HuH-7.5 (cell line): Measurements from ENCODE around the gene GRK3.

ENCODE experiments used
- DNase-seq: peaks from one replicate; pipeline ENCODE4 v3.0.0; 2011; ENCODE audit warnings: low spot score

GRK3 gene

DNA sequence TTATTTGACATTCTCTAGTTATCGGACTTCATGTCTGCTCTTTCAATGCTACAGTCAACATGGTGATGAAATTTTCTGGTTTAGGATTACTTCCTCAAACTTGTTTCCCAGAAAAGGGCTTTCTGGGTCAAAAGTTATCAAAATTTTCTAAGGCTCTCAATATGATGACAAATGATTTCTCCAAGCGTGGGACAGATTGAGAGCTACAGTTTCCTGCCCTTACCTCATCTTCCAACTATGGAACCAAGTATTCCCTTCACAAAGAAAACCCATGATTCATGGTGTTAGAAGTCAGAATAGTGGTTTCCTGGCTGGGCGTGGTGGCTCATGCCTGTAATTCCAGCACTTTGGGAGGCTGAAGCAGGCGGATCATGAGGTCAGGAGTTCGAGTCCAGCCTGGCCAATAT lies 195.4 kb downstream of the GRK3 start:
- DNase-seq, result peak; percentile 35

DNA sequence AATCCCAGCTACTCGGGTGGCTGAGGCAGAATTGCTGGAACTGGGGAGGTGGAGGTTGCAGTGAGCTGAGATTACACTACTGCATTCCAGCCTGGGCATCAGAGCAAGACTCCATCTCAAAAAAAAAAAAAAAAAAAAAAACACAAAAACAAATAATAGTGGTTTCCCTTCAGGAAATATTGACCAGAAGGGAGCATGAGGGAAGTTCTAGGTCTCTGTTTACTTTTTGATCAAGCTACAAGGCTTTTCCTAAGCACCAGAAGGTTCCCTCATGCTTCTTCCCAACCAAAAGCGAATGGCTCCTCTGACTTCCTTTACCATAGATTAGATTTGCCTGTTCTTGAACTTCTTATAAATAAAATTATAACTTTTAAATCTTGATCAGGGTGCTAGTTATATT lies 195.8 kb downstream of the GRK3 start:
- no peak for DNase-seq

DNA sequence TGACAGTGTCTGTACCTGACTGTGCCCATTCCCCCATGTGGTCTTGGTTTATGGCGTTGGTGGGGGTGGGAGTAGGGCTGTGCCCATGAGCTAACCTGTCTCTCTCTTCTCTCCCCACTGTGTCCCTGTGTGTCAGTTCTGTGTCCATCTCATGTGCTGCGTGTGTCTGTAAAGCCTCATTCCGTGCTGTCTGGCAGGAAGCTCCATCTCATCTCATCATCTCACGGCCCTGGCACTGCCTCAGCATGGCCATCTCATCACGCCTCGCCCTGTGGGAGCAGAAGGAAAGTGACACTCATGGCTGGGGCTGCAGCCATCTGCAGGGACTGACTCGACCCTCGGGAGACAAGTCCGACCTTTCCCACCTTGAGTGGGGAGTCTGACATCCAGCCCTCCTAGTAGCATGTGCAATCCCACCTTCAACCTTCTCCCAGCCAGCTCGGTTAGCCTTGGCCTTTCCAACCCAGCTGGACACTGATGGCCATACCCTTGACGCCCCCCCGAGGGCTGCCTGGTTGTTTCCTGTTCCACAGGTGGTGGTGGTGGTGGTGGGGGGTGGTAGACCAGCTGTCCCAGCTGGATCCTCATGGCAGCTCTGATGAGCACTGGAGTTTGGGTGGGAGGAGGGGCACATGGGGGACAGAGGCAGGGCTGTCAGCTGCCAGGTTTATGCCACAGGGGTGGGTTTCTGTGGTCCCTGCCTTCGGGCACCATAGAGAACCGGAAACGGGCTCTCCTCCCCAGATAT lies 196.5 kb downstream of the GRK3 start:
- DNase-seq, result no peak

DNA sequence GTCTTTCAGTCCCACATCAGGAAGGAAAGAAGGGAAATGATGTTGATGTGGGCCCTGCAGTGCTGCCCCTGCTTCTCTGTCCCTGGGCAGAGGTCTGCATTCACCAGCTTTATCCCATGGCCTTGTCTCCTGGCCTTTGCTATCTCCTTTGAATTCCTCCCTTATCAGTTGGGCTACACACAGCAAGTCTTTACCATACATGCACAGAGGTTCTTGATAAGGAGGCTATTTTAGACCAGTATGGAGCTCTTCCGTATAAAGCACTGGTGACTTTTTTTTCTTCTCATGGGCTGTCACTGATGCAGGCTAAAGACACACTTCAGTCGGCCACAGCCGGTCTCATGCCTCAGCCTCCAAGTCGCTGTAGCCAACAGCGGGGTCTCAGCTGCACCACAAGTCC lies 197.7 kb downstream of the GRK3 start:
- peak; percentile 35 for DNase-seq

DNA sequence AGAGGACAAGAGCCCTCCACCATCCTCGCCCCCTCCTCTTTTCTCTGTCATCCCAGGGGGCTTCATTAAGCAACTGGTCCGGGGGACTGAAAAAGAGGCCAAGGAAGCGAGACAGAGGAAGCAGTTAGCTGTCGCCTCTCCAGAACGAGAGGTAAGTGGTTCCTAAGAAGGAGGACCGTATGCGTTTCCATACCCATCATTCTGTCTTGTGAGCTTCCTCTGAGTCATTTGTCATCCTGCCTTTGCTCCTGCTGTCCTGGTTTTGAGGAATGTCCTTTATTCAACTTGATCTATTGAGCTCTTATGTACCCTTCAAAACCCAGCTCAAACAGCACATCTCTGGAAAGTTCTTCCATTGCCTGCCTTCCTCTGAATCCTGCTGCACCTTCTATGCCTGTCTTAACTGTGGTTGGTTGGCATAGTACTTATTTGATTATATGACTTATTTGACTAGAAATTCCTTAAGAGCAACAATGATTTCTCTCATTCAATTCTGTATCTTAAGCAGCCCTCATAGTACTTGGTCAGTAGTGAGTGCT lies 198.8 kb downstream of the GRK3 start:
- no peak for DNase-seq

DNA sequence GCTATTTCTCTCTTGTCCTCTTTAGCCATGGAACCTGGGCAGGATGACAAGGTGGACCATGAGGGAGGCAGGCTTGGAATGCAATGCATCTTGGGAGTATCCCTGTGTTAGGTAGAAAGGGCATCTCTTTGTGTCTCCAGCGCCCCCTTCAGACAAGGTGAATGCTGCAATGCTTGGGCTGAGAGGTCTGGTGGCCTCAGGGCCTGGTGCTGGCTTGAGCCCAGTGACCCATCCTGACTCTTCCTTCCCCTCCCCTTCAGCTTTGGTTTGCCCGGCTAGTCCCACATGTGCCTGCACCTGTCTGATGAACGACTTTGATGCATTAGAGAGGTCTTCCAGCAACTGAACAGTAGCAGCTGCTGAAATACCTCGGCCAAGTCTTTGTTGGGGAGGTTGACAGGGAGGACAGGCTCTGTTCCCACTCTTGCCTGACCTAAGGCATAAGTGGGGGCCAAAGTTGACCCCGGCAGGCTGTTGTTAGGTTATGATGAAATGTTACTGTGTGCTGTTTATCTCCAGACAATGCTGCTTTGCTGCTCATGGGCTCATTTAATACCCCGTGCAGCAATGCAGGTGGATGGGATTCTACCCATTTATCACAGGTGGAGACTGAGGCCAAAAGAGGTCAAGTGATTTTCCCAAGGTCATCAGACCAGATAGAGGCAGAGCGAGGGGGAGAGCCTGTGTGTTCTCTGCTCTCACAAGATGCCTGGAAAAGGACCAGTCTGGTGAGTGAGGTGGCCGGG lies 200.0 kb downstream of the GRK3 start:
- no peak for DNase-seq

DNA sequence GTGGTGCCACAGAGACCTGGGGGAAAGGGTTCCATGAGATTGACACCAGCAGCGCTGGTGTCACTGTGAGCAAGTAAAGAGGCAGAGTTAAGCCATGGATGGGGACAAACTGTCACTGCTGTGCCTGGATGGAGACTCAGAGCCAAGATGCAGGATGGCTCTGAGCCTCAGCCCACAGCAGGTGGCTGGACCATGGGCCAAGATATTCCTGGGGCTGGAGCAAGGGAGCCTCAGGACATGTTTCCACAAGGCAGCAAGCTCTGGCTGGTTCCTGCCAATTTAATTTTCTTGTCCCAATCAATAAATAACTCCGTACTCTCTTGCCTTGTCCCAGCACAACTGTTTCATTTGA lies 200.5 kb downstream of the GRK3 start:
- no peak for DNase-seq

DNA sequence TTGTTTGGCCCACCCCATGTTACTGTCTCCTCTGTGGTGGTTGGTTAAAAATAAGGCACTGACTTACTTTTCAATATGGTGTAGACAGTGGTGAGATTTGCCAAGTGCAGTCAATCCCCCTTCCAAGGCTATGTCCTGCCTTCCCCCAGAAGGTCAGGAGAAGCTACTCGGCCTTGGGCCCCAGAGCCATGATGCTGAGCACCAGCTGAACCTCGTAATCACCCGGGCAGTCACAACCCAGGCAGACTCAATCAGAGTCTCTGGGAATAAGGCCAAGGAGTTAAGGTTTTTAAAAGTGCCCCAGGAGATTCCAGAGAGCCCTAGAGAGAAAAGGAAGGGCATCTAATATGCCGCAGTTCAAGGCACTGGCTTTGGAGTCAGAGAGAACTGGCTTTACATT lies 201.3 kb downstream of the GRK3 start:
- DNase-seq, result no peak

DNA sequence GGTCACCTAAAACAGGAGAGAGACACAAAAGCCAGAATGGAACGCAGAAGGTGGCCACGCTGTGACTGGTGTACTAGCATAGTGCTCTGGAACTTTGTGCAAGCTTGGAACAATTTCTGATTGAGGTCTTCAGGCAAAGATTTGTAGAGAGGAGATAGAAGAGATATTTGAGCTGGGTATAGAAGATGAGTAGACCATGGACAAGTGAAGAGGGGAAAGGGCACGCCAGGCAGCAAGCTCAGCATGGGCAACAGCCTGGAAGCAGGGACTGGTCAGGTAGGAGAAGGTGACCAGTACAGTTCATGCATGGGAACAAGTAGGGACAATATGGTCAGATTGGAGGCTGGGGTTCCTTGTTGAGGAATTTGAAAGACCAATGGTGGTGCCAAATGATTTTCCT lies 201.9 kb downstream of the GRK3 start:
- no peak for DNase-seq

DNA sequence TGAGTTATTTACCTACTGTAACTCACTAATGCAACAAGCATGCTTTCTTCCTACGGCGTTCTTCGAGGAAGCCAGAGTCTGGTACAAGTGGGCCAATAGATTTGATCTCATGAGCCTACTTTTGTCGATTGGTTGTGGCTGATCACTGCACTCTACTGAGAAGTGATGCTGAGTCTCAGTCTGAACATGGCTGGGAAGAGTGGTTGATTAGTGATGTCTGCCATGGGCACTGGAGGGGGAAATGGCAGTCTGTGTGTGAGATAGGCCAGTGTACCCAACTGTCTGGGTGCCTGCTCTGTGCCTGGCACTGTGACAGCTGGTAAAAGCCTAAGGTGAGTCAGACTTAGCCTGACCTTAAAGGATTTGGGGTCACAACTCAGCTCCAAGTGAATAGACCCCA lies 205.9 kb downstream of the GRK3 start:
- DNase-seq, result no peak

DNA sequence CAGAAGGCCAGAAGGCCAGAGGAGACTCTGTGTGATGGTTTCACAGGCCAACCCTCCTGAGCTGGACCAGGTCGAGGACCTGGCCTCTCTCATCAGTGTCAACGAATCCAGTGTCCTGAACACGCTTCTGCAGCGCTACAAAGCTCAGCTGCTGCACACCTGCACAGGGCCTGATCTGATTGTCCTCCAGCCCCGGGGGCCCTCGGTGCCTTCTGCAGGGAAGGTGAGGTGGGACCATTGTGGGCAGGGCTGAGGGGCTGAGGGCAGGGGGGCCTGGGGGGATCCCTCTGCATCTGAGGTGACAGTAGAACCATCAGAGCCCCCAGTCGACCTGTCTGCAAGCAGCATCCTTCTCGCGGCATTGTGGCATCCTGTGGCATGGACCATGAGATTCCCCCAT lies 207.8 kb downstream of the GRK3 start:
- no peak for DNase-seq

DNA sequence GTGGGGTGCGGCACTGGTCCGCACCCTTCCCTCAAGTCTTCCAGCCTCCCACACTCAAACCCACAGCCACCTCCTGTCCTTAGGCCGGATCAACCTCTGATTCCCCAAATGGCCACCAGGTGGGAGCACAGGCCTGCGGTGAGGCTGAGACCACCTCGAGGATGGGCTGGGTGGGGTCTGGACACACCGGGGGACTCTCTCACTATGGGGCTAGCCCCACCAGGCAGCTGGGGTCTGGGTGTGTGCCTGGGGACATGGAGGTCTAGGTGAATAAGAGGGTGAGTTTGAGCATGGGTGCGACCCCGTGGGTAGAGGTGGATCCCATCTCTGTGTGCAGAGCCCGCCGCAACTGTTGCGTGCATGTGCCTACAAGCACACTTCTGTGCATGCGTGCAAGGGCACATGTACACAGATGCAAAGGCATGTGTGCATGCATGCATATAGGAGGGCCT lies 210.1 kb downstream of the GRK3 start:
- no peak for DNase-seq

DNA sequence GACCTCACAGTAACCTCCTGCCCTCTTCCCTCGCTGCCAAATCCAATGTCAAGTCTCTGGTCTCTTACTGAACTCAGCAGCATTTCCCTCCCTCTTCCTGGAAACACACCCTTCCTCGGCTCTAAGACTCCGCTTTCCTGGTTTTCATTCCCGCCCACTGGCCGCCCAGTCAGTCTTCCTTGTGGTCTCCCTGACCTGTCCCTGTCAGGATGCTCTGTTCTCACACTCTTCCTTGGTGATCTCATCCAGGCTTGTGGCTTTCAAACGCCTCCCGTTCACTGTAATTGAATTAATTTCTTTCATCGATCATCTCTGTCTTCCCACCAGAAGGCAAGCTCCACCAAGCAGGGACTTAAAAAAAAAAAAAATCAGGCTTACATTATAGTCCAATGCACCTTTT lies 211.1 kb downstream of the GRK3 start:
- no peak for DNase-seq

DNA sequence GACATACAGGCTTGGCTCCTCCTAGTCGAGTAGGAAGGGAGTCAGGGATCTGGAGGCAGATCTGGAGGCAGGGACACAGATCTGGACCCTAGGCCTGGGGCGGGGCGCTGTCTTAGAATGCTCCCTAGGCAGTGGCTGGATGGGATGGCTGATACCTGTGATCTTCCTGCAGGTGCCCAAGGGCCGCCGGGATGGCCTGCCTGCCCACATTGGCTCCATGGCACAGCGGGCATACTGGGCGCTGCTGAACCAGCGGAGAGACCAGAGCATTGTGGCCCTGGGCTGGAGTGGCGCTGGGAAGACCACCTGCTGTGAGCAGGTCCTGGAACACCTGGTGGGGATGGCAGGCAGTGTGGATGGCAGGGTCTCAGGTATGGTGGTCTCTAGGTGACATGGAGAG lies 212.9 kb downstream of the GRK3 start:
- DNase-seq, result no peak

DNA sequence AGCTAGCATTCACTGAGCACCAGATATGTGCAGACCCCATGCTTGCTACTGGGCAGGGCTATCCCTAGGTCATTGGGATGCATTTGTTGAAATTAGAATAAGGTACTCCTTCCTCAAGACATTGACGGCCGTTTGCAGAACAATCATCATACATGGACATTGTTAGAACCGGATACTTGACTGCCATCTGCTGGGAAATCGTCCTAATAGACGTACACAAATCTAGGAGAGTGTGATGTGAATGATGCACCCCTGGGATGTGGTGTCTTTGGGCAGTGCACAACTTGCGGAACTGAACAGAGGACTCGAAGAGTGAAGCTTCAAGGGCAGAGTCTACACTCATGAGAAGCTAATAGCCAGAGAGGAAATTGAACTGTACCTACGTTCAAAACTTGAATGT lies 213.4 kb downstream of the GRK3 start:
- peak; percentile 55 for DNase-seq
